GM12891 (cell line): ENCODE data around the gene CBARP.

ENCODE experiments used
- PAX5 ChIP-seq: IDR thresholded peaks from 2 replicates; pipeline ENCODE4 v1.6.1; 2011; ENCODE audit warnings: low read length, moderate library complexity, mild to moderate bottlenecking; ENCODE audit not compliant: insufficient read depth, severe bottlenecking
- POLR2A ChIP-seq: IDR thresholded peaks from 2 replicates; pipeline ENCODE4 v1.6.1; 2011; ENCODE audit warnings: low read depth, low read length, control low read depth
- POLR2AphosphoS5 ChIP-seq: IDR thresholded peaks from 2 replicates; pipeline ENCODE4 v1.6.1; 2011; ENCODE audit warnings: low read depth, low read length, control low read depth
- POU2F2 ChIP-seq: IDR thresholded peaks from 2 replicates; pipeline ENCODE4 v1.6.1; 2011; ENCODE audit warnings: low read depth, mild to moderate bottlenecking, control low read depth, low read length, moderate library complexity
- TAF1 ChIP-seq: IDR thresholded peaks from 2 replicates; pipeline ENCODE4 v1.6.1; 2011; ENCODE audit warnings: low read depth, low read length, control low read depth

GRCh38 chr19:1262623-1263123, 24.9 kb upstream of the CBARP start:
- no peak for TF ChIP-seq TAF1
- TF ChIP-seq POLR2A = no peak
- no peak for TF ChIP-seq POLR2AphosphoS5
- no peak for TF ChIP-seq POU2F2
- TF ChIP-seq PAX5 = no peak
